ENCODE data around the gene TRMT10B.

DNA sequence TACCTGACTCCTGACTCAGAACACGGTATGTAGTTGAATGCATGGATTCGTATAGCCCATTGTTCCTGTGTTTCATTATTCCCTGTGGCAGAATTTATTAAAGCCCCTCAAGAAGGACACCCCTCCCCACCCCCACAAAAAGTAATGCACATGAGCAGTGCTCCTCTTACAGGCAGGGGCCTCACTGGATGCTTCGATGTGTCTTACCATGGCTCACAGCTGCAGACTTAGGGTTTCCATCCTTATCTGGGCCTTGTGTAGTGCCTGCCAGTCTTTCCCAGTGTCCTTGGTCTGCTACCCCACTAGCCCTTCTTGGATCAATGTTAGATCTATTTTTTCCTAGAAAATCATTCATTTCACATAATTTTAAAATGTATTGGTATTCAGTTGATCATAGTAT, 16.4 kb downstream of the TRMT10B start:
- TF ChIP-seq, protein P1, sequence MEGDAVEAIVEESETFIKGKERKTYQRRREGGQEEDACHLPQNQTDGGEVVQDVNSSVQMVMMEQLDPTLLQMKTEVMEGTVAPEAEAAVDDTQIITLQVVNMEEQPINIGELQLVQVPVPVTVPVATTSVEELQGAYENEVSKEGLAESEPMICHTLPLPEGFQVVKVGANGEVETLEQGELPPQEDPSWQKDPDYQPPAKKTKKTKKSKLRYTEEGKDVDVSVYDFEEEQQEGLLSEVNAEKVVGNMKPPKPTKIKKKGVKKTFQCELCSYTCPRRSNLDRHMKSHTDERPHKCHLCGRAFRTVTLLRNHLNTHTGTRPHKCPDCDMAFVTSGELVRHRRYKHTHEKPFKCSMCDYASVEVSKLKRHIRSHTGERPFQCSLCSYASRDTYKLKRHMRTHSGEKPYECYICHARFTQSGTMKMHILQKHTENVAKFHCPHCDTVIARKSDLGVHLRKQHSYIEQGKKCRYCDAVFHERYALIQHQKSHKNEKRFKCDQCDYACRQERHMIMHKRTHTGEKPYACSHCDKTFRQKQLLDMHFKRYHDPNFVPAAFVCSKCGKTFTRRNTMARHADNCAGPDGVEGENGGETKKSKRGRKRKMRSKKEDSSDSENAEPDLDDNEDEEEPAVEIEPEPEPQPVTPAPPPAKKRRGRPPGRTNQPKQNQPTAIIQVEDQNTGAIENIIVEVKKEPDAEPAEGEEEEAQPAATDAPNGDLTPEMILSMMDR (conservative IDR thresholded peaks at IDR 0.05): no peak
- TF ChIP-seq EZH2 (IDR thresholded peaks at IDR 0.05; ENCODE audit: low read depth): no peak
